Dermis microvascular lymphatic vessel endothelial cell (primary cell): Measurements from ENCODE around the gene MCTP1. TPM values are rescaled to one million over a fixed set of nuclear protein-coding genes. Genes with fewer than 3 reads are reported as not detected.
"Not testable (repeated sequence)": the region's sequence is repeated elsewhere in the genome, so short reads cannot be mapped to it uniquely, and the experiment has no call there.

ENCODE experiments used
- DNase-seq, 2 donors: peaks; one replicate each; pipeline versions ENCODE4 v3.0.0 to v3.0.0-alpha.2; 2010; ENCODE audit warnings: low read depth in 2 of 2
- total RNA-seq: library from RNA; depleted of rRNA; stranded (reverse); fragments of >200 nt; gene quantifications from 2 replicates; pipeline ENCODE4 v1.2.1, GENCODE V29; 2014

MCTP1 gene
- total RNA-seq, 1 donor from 2014 or later: 38.8 TPM

DNA sequence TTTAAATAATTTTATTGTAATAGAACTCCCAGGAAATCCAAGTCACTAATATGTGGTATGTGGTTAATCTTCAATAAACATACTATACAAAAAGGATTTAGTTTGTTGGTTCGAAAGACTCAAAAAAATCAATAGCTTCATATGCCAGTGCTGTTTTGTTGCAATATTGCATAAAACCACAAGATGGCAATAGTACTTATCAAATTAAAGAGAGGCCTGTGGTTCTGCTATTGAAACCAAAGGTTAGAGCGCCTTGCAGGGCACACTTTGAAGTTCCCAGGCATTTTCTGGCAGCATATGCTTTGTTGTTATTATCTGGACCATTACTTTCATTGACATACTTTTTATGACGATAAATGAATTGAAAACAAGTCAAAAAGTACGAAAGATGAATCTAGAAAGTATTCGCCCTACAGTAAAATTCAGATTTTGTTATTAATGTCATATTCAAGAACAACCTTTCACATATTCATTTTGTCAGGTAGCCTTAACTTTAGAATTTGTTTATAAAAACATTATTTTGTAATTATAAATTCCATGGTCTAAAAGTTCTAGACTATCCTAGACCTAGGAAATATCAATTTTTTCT is 316.3 kb downstream of the MCTP1 start:
- DNase-seq: peak; percentile 68 to 70

DNA sequence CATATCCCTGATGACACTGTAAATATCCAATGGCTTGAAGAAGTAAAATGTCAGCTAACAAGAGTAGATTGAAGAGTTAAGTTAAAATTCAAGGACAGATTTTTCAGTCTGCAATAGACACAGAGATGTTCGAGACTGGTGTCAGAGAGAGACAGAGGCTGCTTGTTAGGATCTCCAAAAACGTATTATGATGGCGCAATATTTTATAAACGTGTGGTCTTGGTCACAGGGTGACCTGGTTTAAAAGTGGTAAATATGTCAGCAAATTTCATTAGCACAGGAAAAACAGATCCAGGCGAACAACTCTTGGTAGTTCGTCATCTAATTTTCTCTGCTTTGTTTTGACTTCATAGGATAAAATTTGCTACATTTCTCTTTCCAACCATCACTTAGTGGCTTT is 317.4 kb downstream of the MCTP1 start:
- DNase-seq: no peak

DNA sequence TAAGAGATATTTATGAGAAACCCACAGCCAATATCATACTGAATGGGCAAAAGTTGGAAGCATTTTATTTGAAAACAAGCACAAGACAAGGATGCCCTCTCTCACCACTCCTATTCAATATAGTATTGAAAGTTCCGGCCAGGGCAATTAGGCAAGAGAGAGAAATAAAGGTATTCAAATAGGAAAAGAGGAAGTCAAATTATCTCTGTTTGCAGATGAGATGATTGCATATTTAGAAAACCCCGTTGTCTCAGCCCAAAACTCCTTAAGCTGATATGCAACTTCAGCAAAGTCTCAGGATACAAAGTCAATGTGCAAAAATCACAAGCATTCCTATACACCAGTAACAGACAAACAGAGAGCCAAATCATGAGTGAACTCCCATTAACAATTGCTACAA is 325.6 kb downstream of the MCTP1 start:
- DNase-seq: not testable (repeated sequence)

DNA sequence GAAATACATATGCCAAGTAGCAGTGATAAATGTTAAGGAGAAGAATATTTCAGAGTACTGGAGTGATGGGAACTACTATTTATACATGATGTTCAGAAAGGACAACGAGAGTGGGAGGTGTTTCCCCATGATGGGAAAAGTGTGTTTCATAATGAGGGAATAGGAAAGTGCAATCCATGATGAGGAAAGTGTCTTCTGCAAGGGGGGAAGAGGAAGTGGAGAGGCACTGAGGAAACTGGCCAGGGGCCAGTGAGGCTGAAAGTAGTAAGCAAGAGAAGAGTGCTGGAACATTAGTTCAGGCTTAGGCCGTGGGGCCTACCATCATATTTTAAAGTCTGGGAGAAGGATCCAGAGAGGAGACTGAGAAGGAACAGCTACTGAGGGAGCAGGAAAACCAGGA is 339.2 kb downstream of the MCTP1 start:
- DNase-seq: no peak

DNA sequence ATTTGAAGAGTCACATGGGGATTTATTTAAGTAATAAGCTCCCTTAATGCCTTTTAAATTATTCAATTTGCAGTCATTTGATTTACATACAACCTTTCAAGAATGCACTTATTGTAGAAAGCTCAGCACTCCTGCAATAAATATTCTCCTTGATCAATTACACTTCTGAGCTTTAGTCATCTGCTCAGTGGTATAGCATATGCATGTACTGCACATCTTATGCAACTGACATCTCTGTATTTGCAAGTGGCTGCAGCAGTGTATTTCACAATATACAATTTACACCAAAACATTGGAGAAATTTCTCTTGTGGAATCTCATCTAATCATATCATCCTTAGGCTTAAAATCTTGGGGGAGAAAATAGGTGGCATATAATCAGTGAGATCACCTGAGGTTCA is 340.7 kb downstream of the MCTP1 start:
- no peak for DNase-seq

DNA sequence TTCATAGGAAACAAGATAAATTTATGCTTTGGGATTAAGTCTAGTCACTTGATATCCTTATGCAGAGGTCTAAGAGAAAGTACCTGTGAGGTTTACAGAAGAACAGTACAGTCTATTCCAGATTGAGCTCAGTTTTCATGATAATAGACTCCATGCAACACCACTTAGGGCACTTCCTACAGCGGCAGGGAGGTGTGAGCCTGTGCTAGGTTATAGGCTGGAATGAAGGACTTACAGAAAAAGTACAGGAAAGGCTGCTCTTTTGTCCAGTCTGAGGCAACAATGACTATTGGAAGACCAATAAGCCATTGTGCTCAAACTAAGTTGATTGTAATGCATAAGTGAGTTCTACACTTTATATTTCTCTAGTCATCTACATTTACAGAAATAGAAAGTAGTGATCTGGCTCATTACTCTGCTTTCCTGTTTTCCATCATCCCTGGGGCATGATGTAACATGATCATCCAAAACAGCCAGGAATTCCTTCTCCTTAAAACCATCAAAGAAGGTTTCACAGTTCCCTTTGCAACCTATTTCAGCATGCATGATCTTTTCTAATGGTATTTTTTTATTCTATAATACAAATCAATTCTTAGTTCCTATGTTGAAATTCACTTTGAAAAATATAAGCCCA is 343.7 kb downstream of the MCTP1 start:
- no peak for DNase-seq

DNA sequence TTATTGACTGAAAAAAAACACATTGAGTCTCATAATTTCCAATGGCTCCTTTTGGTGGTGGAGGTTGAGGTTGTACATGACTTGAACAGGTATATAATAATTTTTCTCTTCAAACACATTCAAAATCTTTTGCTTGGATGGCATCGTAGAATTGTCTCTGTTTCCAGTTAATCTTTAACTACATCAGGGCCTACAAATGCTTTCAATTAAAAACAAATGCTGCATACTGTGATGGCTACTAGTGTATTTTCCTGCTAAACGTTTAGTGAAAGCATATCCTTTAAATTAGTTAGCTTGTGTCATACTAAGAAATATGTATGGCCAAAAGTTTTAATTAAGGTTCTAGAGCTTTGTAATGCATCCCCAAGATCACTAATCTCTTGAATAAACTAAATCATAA is 352.6 kb downstream of the MCTP1 start:
- DNase-seq: no peak

DNA sequence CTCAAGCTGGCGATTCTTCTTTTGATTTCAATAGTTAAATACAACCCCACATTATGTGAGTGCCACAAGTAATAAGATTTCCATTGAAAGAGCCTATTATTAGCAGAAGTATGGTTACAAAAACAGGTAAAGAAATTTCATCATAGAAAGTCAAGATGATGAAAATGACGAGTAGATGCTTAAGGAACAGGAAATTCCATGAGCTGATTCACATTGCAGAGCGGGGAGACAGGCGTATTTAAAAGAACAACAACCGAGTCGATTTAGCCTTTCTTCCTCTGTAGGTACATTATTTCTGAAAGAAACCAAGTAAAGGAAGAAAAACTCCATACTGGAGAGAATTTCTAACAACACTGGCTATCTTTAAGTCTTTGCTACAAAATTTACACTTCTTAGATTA is 356.0 kb downstream of the MCTP1 start:
- peak in 1 of 2 donors; percentile 51 for DNase-seq

DNA sequence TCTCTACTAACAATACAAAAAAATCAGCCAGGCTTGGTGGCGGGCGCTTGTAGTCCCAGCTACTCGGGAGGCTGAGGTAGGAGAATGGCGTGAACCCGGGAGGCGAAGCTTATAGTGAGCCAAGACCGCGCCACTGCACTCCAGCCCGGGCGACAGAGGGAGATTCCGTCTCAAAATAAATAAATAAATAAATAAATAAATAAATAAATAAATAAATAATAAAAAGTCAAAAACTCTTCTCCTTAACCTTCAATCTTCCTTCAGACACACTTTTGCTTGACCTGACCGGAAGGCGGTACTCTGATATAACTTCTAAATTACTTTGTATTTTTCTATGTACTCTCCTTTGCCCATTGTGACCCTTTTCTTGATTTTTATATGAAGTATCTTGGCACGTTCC is 364.3 kb downstream of the MCTP1 start:
- no peak for DNase-seq

DNA sequence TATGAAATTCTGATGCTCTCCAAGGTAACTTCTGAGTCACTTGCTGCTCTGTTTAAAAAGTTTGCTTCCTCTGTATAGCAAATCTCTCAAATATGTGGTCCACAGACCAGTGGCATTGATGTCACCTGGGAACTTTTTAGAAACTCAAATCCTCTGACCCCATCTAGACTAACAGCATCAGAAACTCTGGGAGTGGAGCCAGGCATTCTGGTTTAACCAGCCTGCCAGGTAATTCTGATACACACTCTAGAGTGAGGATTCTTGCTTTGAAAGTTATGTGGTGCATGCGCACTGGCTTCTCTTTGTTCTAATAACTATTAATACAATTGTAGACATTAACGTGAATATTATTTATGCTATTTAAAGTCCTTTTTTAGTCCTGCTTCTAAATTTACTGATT is 368.3 kb downstream of the MCTP1 start:
- no peak for DNase-seq

DNA sequence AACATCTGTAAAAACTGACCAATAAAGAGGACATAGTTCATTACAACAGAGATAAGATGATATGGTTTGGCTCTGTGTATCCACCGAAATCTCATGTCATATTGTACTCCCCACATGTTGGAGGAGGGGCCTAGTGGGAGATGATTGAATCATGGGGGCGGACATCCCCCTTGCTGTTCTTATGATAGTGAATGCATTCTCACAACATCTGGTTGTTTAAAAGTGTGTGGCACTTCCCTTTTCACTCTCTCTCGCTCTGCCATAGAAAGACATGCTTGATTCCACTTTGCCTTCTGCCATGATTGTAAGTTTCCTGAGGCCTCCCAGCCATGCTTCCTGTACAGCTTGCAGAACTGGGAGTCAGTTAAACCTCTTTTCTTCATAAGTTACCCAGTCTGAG is 373.6 kb downstream of the MCTP1 start:
- no peak for DNase-seq

DNA sequence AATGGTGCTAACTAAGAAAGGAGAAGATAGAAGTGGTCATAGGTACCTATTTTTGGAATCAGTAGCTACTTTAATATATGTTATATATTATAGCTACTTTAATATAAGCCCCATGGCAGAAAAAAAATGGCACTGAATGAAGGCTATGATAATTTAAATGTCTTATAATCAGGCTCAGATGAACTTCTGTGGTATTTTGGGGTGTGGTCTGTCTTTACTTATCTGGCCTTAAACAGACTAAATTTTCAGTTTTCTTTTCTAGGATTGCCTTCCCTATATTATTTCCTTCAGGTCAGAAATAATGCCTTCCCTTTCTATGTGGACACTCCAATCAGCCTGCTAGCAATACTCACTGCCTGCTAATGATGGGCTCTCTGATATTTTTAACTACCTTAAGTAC is 374.2 kb downstream of the MCTP1 start:
- DNase-seq: no peak

DNA sequence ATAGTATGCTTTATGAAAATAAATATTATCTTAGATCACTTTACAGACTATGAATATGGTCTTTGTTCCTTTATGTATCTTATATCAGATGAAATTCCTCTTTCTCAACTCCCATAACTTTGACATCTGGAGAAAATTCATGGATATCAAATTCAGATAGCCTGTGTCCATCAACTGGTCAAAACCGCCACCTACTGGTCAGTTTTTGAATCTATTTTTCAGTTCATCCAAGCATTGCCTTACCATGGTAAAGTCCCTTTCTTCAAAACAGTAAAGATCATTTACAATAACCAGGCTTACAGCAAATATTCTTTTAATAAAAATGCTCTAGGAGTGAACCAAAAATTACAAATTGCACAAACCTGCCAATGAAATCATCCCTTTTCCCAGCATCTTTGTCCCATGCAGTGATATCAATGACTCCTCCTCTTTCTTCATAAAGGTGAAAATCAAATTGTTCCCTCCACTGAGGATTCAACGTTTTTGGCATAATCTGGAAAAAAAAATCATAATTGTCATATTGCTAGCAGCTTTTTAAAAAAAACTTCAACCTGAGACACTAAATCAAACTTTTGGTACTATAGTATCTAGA is 375.9 kb downstream of the MCTP1 start:
- DNase-seq: peak; percentile 31 to 50

DNA sequence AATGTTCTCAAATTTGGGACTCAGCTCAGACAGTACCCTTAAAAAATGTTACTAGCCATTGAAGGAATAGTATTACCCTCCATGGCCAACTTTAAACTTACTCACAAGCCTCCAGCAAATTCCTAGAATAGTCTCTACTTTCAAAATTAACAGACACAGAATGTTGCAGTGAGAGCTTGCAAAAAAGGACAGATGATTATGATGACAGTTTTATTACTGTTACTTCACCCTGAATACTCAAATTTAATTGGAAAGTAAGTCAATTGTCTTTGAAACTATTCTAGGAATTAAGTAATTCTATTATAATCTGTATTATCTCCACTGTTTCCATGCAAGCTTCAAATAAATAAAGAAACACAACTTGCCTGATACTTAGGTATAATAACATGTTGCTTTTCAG is 378.1 kb downstream of the MCTP1 start:
- no peak for DNase-seq

DNA sequence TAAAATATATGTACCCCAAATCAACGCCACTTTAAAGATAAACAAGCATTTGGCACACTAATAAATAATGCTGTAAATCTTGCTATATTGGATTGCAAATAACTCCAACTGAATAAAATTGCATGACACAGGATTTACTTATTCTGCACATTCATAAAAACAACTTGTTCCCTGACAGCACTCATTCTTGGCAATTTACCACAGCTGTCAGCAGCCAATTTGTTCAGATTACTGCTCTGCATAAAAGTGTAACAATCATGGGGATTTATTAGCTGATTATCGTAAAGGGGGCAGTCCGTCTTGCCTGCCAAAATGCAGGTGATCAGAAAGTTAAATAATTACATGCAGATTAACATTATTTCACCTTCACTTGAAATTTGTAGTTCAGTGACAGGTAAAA is 381.2 kb downstream of the MCTP1 start:
- DNase-seq: no peak

DNA sequence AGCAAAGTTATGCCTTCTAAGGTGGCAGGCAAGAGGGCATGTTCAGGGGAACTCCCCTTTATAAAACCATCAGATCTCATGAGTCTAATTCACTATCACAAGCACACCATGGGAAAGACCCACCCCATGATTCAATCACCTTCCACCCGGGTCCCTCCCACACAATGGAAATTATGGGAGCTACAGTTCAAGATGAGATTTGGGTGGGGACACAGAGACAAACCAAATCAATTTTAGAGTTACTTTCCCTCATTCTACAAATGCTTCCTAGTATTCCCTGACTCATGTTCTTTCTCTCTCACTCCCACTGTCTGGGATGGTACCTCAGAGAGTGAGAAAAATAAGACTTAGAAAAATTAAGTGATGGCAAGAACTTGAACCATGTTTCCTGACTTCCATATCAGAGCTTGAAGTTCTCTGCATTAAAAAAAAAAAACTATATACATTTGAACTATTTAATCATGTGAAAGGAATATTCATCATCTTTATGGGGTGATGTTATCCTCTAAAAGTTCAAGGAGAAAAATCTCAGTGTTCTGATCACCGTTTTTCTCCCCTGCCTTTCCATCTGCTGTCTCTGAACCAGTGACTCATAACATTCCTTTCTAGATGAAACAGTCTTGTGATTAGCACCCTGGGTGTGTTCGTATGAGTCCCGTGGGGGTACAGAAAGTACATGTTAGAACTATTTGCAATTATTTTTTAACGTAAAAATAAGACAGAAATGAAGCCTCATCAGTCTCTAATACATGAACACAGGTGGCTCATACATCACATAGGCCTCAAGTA is 383.5 kb downstream of the MCTP1 start:
- peak in 1 of 2 donors; percentile 53 for DNase-seq

DNA sequence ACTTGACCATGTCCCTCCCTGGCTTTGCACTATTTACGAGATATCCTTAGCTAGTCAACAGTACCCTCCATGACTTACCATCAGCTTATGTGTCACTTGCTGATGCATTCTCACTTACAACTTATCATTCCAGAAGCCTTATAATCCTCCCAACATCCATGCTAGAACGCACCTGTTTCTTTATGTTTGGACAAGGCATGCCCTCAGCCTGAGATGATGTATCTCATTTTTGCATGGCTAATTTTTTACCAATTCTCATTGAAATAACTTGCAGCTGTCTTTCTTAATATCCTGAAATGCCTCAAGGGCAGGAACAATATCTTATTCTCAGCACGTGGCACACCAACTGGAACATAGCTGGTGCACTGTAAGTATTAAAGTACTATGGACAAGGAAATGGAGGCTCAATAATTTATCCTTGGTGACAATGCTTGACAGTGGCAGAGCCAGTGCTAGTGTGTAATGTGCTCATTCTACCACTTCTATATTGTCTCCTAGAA is 384.8 kb downstream of the MCTP1 start:
- no peak for DNase-seq

DNA sequence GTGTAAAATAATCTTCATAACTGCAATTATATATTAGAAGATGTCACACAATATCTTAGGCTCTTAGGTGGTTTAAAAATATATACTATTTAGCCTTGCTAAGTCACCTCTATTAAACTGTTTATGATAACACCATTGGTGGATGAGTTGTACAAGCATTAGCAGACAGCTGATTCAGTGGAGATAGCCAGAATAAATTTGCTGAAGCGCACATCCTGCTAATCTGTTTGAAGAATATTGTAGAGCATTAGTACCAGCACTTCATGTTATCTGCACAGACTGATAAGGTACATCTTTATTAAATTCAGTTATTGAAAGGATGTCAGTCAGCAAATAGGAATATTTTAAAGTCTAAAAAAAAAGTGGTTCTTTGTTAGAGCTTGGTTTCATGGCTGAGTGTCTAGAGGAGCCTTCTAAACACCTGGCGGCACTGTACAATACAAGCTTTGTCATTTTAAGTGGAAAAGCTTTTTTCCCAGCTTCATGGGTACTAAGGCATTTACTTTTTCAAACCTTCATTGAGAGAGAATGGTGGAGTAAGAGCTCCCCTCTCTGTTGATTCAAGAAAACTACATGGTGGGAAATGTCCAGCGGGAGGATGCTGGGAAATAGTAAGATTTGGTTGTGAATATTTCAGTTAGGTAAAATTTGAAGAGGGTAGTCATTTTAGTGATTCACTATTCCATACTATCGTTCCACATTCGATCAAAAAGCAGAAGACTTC is 391.3 kb downstream of the MCTP1 start:
- DNase-seq: no peak

DNA sequence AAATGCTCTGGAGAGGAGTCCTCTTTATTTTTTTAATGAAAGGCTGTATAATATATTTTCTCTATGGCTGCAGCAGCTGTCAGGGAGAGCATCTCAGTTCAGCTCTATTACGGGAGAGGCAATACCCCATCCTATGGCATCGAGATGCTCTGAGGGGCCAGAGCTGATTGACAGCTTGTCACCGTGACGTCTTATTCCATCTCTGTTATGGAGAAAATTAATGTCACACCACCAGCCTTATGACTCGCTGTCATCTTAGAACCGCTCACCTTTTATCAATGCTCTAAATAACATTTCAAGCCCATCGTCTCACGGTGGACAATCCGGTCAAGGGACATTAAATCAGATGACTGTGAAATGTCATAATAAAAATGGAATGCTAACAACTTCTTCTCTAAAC is 392.9 kb downstream of the MCTP1 start:
- DNase-seq: no peak

DNA sequence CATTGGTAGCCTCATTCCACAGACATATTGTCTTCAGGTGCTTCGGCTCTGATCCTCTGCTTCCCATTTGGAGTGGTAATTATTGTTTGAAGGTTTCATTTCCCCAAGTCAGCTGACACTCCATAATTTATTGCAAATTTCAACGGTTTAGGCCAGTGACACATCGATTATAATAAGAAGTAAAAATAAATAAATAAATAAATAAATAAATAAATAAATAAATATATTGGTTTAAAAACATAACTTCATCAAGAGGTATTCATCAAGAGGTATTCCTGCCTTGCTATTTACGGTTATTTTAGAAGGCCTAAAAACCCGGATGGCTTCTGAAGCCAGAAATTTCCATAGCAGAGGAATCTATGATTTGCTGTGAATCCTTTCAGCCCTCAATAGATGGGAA is 393.3 kb downstream of the MCTP1 start:
- no peak for DNase-seq

DNA sequence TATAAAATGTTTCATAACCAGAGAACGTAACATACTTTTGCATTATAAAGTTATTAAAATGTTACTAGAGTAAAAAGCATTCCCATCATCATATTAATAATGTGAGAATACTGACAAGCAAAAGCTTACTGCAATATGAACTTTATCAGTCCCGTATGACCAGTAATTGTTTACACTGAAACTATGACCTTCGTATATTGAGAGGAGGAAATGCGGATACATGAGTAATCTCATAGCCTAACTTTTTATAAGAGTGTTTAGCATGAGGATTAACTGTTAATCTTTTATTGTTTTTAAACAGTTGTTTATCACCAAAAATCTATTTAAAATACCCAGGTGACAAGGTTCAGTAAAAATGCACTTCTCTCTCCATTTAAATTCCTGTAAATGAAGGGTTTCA is 394.0 kb downstream of the MCTP1 start:
- no peak for DNase-seq

DNA sequence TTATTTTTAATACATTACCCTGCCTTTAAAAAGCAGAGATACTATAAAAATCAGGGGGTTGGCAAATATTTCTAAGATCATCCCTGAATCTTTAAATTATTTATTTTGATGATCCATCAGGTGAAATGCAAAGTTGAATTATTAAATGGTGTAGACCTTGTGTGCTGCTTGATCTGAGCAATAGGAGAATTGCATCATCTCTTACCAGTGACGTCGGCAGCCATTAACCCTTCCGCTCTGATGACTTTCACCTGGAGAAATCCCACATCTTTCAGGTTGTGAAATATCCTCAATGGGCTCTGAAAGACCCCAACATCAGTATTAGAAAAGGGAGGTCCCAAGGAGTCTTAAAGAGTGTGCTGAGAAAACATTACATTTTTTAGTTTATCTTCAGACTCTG is 396.2 kb downstream of the MCTP1 start:
- no peak for DNase-seq
